HG03575 (cell line): ENCODE results near the gene PDGFRA.
A peak's percentile ranks its signal among the peaks of the same experiment; 100 is the strongest.
"Not testable (repeated sequence)": the region's sequence is repeated elsewhere in the genome, so short reads cannot be mapped to it uniquely, and the experiment has no call there.

Experiments used
- ATAC-seq: cut with Tn5 transposase; IDR thresholded peaks from one replicate; pipeline ENCODE4 v1.9.1; 2021; ENCODE audit not compliant: unreplicated experiment, insufficient number of reproducible peaks, low FRiP score; ENCODE audit errors: extremely low read depth

Gene PDGFRA

DNA sequence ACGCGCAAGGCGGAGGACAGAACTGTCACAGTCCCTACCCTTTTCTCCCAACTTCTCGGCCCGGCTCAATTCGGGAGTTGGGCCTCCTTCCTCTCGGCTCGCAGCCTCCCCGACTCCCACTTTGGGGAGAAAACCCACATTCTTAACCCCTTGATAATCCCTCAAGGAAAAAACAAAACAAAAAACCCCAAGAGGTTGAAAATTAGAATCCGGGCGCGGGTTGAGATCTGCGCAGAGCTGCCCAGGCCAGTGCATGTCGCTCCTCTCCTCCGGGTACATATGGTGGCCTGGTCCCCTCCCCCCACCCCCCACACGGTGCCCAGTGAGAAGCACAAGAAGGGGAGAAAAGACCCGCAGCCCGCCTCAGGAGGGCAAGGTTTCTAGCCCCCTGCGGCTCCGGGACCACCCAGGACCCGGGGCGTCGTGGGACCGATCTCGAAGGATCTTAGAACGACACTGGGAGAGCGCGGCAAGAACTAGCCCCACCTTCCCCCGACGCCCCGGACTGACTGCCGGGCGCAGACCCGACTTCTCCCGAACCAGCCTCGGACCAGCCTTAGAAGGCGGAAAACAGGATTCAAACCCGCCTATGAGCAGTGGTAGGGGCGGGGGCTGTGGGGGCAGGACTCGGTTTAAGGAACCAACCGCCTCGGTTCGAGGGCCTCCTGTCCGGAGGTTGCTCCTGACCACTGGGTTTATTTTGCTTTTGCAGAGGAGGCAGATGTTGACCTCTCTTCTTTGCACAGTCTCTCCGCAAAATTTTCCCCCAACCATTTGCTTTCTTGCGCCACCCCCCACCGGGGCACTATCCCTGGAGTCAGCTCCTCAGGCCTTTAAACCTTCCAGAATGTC is 2.5 kb upstream of the PDGFRA start:
- no peak for ATAC-seq

- ATAC-seq = no peak
Observed at GRCh38 chr4:54227256-54228055, 1.6 kb upstream of the PDGFRA start.

DNA sequence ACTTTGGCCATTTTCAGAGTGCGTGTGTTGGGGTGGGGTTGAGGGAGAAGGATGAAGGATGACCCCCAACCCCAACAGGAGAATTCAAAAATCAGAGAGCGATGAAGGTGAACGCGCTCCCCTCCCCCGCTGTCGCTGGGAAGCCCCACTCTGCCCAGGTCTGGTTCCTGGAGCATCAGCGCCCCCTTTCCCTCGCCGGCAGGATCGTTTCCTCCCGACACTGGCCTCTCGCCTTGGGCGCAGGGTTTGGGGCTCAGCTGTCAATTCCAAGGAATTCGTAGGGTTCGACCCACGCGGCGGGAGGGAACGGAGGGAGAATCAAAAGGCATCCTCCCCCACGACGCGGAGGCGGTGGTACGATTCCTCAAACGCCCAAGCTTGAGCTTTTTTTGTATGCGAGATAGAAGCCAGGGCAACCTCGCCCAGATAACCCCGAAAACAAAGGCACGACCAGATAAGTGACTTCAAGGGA is 1.0 kb upstream of the PDGFRA start:
- no peak for ATAC-seq

GRCh38 chr4:54228546-54228945 is 547 bp upstream of the PDGFRA start:
- ATAC-seq = no peak

GRCh38 chr4:54229631-54230483 is 764 bp downstream of the PDGFRA start:
- no peak for ATAC-seq

GRCh38 chr4:54230484-54231418 is 1.7 kb downstream of the PDGFRA start:
- no peak for ATAC-seq

- no peak for ATAC-seq
Observed at GRCh38 chr4:54231419-54231767, 2.3 kb downstream of the PDGFRA start.

GRCh38 chr4:54231768-54232688 is 2.9 kb downstream of the PDGFRA start:
- ATAC-seq = no peak

GRCh38 chr4:54233277-54233696 is 4.2 kb downstream of the PDGFRA start:
- peak; percentile 65 for ATAC-seq

DNA sequence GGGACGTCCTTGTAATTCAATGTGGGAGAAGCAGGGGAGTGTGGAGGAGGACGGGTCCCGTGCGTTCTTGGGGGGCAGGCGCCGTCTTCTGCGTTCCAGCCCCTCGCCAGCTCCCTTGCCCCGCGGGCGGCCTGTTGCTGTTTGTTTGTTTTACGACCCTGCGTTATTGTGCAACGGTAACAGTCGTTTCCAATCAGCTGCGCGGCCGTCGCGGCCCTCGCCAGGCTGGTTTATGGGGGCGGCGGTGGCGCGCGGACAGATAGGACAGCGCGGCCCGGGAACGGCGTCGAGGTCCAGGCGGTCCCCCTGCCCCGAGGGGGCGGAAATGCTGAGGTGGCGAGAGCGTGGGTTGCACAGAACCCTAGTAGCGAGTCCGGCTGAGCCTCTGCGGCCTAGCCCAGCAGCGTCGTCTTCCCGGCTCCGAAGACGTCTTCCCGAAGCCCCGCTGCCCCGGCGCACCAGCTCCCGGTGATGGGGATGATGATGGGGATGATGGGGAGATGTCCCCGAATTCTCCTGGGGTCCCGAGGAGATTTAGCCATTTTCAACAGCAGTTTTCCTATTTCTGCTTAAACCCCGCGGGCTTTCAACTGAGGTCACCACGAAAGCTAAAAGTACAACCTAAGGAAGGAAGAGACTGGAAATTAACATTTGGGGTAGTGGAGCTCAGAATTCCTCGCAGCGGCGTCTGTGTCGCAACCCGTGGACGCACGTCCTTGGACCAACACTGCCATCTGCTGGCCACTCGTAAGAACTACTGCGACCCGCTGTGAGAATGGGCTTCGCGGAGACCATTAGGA is 4.8 kb downstream of the PDGFRA start:
- ATAC-seq = no peak

- no peak for ATAC-seq
Observed at GRCh38 chr4:54234497-54235205, 5.6 kb downstream of the PDGFRA start.

DNA sequence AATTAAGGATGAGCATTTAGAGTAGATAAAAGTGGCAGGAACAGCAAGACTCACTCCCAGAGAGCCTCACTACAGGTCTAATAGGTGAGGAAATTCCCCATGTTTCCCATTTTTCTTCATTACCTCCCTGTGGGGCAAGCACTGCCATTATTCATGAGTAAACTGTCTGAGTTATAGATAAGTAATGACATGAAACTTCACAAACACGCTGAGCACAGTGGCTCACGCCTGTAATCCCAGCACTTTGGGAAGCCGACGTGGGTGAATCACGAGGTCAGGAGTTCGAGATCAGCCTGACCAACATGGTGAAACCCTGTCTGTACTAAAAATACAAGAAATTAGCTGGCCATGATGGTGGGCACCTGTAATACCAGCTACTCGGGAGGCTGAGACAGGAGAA is 7.2 kb downstream of the PDGFRA start:
- not testable (repeated sequence) for ATAC-seq

DNA sequence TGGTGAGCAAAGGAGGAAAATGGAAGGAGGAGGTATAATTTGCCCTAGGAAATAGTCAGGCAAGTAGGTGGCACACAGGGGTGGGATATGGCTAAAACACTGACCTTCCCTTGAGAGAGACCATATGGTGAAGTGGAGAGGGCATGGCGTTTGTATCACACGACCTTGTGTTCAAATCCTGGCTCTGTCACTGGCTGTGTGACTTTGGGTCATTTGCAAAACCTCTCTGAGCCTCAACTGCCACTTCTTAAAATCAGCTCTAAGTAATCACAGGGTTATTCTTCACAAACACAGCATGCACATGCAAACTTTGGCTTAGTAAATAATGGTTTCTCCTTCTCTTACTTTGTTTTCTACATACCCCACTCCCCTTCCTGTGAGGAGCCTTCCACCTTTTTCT is 8.7 kb downstream of the PDGFRA start:
- no peak for ATAC-seq

GRCh38 chr4:54238389-54238788 is 9.3 kb downstream of the PDGFRA start:
- ATAC-seq = no peak

GRCh38 chr4:54241268-54241823 is 12.3 kb downstream of the PDGFRA start:
- ATAC-seq = not testable (repeated sequence)

DNA sequence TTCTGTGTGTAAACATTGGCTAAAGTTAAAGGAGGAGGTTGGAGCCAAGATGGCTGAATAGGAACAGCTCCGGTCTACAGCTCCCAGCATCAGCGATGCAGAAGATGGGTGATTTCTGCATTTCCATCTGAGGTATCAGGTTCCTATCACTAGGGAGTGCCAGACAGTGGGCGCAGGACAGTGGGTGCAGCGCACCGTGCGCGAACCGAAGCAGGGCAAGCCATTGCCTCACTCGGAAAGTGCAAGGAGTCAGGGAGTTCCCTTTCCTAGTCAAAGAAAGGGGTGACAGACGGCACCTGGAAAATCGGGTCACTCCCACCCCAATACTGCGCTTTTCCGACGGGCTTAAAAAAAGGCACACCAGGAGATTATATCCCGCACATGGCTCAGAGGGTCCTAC is 14.4 kb downstream of the PDGFRA start:
- ATAC-seq = not testable (repeated sequence)
